ENCODE data around the gene GRWD1.

DNA sequence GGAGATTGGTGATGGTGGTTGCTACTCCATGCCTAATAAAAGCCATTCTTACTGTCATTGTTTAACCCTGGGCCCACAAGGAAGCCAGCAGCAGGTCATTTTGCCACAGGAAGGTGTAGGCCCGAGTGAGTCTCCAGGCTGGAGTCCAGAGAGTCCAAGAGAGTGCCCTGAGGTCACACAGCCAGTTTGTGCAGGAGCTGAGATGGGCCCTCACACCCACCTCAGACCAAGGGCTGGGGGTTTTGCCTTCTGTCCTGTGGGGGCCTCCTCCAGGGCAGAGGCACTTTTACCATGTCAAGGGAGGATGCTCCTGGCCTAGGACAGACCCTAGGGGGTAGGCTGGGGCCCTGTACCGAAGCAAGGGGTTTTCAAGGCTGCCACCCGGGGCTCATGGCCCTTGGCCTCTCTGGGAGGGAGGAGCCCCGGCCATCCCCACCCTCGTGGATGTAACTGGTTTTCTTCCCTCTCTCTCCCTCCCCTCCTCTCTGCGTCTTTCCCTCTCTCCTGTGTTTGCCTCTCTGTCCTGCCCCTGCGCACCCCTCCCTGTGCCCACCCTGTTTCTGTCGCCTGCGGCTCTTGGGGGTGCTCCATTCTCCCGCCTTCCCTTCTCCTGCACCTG, 31.4 kb downstream of the GRWD1 start:
- TF ChIP-seq POLR2A (IDR thresholded peaks at IDR 0.05) (no peak), POLR2AphosphoS5 (IDR thresholded peaks at IDR 0.05) (no peak)
- TF ChIP-seq, protein P1, sequence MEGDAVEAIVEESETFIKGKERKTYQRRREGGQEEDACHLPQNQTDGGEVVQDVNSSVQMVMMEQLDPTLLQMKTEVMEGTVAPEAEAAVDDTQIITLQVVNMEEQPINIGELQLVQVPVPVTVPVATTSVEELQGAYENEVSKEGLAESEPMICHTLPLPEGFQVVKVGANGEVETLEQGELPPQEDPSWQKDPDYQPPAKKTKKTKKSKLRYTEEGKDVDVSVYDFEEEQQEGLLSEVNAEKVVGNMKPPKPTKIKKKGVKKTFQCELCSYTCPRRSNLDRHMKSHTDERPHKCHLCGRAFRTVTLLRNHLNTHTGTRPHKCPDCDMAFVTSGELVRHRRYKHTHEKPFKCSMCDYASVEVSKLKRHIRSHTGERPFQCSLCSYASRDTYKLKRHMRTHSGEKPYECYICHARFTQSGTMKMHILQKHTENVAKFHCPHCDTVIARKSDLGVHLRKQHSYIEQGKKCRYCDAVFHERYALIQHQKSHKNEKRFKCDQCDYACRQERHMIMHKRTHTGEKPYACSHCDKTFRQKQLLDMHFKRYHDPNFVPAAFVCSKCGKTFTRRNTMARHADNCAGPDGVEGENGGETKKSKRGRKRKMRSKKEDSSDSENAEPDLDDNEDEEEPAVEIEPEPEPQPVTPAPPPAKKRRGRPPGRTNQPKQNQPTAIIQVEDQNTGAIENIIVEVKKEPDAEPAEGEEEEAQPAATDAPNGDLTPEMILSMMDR (IDR thresholded peaks at IDR 0.05 in 8 of 11, conservative IDR thresholded peaks at IDR 0.05 in 3 of 11), result no peak
